ENCODE measurements around the gene SH3BP2.

Gene SH3BP2

GRCh38 chr4:2803624-2804448, 11.0 kb downstream of the SH3BP2 start:
- no peak for DNase-seq (ENCODE audit: low spot score)

GRCh38 chr4:2804449-2804972, 11.6 kb downstream of the SH3BP2 start:
- DNase-seq (ENCODE audit: low spot score) = no peak

- no peak for DNase-seq (ENCODE audit: low spot score)
Measured at GRCh38 chr4:2804973-2805501, 12.2 kb downstream of the SH3BP2 start.

GRCh38 chr4:2805712-2806389, 13.0 kb downstream of the SH3BP2 start:
- no peak for DNase-seq (ENCODE audit: low spot score)

GRCh38 chr4:2806390-2807355, 13.8 kb downstream of the SH3BP2 start:
- DNase-seq (ENCODE audit: low spot score) = no peak

- no peak for DNase-seq (ENCODE audit: low spot score)
Measured at GRCh38 chr4:2807571-2807970, 14.7 kb downstream of the SH3BP2 start.

- DNase-seq (ENCODE audit: low spot score) = no peak
Measured at GRCh38 chr4:2808001-2808400, 15.1 kb downstream of the SH3BP2 start.

- DNase-seq (ENCODE audit: low spot score) = no peak
Measured at GRCh38 chr4:2809610-2810180, 16.8 kb downstream of the SH3BP2 start.

GRCh38 chr4:2810388-2810787, 17.5 kb downstream of the SH3BP2 start:
- DNase-seq (ENCODE audit: low spot score) = no peak

GRCh38 chr4:2811830-2812611, 19.1 kb downstream of the SH3BP2 start:
- DNase-seq (ENCODE audit: low spot score) = peak; percentile 75

- no peak for DNase-seq (ENCODE audit: low spot score)
Measured at GRCh38 chr4:2812612-2813354, 19.9 kb downstream of the SH3BP2 start.

GRCh38 chr4:2813446-2814405, 20.8 kb downstream of the SH3BP2 start:
- DNase-seq (ENCODE audit: low spot score) = no peak

- DNase-seq (ENCODE audit: low spot score) = no peak
Measured at GRCh38 chr4:2814627-2815270, 21.9 kb downstream of the SH3BP2 start.

GRCh38 chr4:2816401-2816954, 23.6 kb downstream of the SH3BP2 start:
- DNase-seq (ENCODE audit: low spot score) = no peak

GRCh38 chr4:2817137-2817536, 24.3 kb downstream of the SH3BP2 start:
- no peak for DNase-seq (ENCODE audit: low spot score)

GRCh38 chr4:2817701-2818350, 24.9 kb downstream of the SH3BP2 start:
- DNase-seq (ENCODE audit: low spot score) = peak; percentile 99

GRCh38 chr4:2818351-2818939, 25.6 kb downstream of the SH3BP2 start:
- peak; percentile 90 for DNase-seq (ENCODE audit: low spot score)
